HG02798 (cell line): Measurements from ENCODE around the gene ATP13A2.
"Not testable (repeated sequence)": the region's sequence is repeated elsewhere in the genome, so short reads cannot be mapped to it uniquely, and the experiment has no call there.

ENCODE experiments used
- ATAC-seq: cut with Tn5 transposase; IDR thresholded peaks from one replicate; pipeline ENCODE4 v1.9.1; 2021; ENCODE audit warnings: mild to moderate bottlenecking; ENCODE audit not compliant: unreplicated experiment, poor library complexity

The ATP13A2 gene

DNA sequence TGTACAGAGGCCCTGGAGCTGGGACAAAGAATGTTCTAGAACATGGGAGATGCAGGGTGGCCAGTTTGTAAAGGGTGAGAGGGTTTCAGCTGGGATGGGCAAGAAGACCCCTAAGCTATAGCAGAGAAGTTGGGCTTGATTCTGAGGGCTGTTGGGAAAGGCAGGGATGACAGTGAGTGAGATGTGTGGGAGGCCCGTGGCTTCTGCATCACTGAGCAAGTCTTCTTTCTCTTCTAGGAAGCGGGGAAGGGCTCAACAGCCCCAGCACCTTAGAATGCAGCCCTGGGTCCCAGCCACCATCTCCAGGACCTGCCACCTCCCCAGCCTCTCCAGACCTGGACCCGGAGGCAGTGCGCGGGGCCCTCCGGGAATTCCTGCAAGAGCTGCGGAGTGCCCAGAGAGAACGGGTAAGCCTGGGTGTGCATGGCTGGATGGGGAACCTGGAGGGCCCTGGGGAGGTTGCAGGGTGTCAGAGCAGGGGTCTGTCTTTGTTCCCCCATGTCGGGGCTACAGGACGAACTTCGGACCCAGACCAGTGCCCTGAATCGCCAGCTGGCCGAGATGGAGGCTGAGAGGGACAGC lies 46.2 kb downstream of the ATP13A2 start:
- ATAC-seq = no peak

DNA sequence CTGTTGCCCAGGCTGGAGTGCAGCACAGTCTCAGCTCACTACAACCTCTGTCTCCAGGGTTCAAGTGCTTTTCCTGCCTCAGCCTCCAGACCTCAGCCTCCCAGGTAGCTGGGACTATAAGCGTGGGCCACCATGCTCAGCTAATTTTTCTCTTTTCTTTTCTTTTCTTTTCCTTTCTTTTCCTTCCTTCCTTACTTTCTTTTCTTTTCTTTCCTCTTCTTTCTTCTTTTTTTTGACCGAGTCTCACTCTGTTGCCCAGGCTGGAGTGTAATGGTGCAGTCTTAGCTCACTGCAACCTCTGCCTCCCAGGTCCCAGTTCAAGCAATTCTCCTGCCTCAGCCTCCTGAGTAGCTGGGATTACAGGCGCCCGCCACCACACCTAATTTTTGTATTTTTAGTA lies 47.6 kb downstream of the ATP13A2 start:
- not testable (repeated sequence) for ATAC-seq

DNA sequence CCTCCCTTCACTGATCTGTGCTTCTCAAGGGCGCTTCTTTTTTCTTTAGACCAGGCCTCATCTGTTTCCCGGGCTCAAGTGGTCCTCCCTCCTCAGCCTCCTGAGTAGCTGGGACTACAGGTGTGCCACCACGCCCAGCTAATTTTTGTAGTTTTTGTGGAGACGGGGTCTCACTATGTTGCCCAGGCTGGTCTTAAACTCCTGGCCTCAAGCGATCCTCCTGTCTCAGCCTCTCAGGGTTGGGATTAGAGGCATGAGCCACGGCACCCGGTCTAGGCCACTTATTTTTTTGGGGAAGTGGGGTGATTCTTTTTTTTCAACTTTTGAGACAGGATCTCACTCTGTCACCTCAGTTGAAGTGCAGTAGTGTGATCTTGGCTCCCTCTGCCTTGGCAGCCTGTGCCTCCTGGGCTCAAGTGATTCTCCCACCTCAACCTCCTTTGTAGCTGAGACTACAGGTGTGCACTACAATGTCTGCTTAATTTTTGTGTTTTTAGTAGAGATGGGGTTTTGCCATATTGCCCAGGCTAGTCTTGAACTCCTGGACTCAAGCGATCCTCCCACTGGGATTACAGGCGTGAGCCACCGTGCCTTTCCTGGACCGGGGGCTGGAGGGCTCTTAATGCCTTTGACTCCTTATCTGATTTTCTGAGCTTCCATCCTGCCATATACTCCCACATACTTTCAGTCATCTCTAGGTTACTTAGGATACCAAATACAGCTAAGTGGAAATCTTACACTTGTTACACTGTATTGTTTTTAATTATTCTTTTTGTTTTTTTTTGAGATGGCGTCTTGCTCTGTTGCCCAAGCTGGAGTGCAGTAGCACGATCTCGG lies 50.2 kb downstream of the ATP13A2 start:
- ATAC-seq = no peak

GRCh38 chr1:16960560-16961296 lies 51.0 kb downstream of the ATP13A2 start:
- peak; percentile 83 for ATAC-seq

DNA sequence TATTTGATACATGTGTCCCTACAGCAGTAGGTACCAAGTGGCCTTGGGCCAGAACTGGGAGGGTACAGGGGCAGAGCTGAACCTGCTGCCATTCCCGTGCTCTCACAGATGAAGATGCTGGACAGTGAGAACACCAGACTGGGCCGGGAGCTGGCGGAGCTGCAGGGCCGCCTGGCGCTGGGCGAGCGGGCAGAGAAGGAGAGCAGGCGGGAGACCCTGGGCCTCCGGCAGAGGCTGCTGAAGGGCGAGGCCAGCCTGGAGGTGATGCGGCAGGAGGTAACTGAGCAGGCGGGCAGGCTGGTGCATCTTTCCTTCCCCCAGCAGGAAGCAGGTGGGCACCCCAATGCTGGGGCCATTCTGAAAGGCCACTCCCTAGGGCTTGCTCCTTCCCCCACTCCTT lies 53.3 kb downstream of the ATP13A2 start:
- ATAC-seq = no peak

DNA sequence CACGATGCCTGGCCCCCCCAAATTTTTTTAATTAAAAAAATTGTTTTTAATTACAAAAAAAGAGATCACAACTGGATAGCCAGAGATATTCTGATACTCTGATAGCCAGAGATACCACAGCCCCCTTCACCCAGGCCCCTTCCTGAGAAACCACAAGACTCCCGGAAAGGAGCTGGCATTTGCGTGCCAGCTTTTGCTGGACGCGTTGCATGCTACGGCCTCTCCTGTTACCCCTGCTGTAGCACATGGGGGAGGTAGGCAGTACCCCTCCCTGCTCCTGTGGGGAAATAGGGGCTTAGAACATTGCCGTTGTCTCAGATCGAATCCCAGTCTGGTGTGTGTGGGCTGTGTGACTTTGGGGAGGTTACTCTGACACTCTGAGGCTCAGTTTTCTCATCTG lies 54.0 kb downstream of the ATP13A2 start:
- no peak for ATAC-seq

DNA sequence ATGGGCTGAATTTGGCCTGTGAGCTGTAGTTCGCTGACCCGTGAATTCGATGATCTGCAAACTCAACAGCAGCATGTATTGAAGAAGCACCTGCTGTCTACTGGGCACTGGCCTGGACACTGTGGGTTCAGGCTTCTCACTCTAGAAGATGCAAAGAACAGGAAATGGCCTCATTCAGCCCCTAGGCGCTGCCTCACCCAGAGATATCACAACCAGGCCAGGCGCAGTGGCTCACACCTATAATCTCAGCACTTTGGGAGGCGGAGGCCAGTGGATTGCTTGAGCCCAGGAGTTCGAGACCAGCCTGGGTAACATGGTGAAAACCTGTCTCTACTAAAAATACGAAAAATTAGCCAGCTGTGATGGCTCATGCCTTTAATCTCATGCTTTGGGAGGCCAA lies 55.0 kb downstream of the ATP13A2 start:
- ATAC-seq = no peak

DNA sequence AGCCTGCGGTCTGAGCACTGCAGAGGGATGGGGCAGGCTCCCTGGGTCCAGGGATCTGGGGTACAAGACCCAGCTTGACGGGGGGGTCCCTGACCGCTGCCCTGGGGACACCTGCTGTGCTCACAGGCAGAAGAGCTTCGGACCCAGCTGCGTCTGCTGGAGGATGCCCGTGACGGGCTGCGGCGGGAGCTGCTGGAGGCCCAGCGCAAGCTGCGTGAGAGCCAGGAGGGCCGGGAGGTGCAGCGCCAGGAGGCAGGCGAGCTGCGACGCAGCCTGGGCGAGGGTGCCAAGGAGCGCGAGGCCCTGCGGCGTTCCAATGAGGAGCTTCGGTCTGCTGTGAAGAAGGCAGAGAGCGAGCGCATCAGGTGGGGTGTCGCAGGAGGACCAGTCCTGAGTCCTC lies 56.5 kb downstream of the ATP13A2 start:
- ATAC-seq = no peak

DNA sequence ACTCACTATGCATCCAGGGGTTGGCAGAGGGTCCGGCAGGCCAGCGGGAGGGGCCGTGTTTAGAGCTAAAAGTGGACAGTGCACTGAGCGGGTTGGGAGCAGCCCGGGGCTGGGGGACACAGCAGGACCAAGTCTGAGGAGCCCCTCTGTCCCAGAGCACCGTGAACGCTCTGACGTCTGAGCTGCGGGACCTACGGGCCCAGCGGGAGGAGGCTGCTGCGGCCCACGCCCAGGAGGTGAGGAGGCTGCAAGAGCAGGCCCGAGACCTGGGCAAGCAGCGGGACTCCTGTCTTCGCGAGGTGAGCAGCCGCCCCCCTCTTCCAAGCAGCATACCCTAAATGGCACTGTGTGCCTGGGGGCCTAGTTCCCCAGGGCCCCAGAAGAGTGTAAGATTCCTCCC lies 57.1 kb downstream of the ATP13A2 start:
- ATAC-seq = no peak

DNA sequence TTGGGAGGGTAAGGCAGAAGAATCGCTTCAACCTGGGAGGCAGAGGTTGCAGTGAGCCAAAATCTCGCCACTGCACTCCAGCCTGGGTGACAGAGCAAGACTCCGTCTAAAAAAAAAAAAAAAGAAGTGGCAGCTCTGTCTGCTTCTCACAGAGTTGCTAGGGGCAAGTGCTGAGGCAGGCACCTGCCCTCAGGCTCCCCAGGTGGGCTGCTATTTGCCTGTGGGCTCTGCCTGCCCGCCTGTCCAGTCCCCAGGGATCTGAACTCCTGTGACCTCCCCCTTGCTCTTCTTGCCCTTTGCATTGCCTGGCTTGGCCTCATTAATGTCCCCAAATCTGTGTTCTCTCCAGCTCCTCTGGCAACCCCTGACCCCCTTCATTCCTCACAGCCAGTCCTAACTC lies 59.4 kb downstream of the ATP13A2 start:
- ATAC-seq = not testable (repeated sequence)

DNA sequence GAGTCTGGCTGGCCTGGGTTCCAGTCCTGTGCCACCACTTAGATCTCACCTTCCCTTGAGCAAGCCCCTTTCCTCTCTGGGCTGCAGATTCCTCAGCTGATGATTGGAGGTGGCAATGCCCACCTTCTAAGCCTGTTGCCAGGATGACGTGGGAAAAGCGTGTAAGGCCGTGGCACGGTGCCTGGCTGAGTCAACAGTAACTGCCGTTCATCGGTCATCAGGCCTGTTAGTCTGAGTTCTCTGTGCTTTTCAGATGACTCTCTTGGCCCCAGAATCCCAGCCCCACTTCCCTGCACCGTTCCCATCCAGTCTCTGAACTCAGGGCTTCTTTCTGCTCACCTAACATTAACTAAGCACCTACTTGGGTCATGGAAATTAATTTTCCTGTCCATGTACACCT lies 62.7 kb downstream of the ATP13A2 start:
- ATAC-seq = not testable (repeated sequence)

- ATAC-seq = not testable (repeated sequence)
Observed at GRCh38 chr1:16948282-16948891, 63.3 kb downstream of the ATP13A2 start.

DNA sequence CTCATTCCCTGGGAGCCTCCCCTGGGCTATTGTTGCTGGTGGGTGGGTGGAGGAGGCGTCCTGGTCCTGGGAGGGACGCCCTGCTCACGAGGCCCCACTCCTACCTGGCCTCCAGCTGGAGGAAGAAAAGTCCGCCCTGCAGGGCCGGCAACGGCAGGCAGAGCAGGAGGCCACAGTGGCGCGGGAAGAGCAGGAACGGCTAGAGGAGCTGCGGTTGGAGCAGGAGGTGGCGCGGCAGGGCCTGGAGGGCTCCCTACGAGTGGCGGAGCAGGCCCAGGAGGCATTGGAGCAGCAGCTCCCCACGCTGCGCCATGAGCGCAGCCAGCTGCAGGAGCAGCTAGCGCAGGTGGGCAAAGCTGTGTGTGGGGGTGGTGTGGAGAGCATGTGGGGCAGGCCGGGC lies 65.1 kb downstream of the ATP13A2 start:
- ATAC-seq = no peak

- ATAC-seq = not testable (repeated sequence)
Observed at GRCh38 chr1:16946185-16946584, 65.5 kb downstream of the ATP13A2 start.

DNA sequence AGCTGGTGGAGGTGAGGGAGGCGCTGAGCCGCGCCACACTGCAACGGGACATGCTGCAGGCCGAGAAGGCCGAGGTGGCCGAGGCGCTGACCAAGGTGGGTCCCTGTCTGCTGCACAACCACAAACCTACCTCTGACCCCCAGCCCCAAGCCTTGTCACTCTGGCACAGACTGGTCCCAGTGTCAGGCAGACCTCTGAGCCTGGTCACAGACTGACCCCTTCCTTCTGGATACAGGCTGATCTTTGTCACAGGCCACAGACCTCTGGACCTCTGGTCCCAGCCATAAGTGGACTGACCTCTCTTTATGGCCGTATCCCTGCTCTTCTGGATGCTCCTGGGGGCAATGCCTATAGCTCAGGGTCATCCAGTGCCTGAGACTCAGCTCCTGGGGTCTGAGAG lies 66.2 kb downstream of the ATP13A2 start:
- ATAC-seq = not testable (repeated sequence)

DNA sequence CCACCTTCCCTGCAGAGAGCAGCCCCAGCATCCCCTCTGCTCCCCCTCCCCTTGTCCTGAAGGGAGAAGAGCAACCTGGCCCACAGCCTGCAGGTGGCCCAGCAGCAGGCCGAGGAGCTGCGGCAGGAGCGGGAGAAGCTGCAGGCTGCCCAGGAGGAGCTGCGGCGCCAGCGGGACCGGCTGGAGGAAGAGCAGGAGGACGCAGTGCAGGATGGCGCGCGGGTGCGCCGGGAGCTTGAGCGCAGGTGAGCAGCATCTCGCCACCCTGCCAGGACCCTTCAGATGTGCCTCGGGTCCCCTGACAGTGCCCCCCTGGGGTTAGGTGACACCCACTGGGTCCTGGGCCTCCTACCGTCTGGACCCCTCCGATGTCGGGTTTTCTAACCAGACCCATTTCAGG lies 67.7 kb downstream of the ATP13A2 start:
- no peak for ATAC-seq

DNA sequence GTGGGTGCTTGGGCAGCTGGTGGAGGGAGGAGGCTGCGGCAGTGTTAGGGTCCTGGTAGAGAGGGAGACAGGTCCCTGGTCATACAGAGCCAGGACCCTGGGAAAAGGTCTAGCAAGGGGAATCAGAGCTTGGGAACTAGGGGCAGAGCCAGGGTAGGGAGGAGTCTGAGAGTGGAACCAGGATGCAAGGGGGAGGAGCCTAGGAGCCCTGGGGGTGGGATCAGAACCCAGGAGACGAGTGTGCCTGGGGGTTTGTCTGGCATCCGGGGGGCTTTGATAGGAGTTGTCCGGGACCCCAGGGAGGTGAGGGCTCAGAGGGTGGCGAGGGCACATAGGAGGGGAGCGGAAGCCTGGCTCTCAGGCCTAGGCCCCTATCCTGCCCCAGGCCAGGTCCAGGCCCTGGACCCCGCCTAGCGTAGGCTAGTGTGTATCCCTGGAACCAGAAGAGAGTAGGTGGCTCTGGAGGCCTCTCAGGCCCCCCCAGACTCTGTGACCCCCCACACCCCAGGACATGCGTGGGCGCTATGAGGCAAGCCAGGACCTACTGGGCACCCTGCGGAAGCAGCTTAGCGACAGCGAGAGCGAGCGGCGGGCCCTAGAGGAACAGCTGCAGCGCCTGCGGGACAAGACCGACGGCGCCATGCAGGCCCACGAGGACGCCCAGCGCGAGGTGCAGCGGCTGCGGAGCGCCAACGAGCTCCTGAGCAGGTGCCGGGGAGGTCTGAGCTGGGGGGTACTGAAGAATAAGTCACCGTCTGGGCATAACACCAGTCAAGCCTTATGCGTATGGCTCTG lies 72.1 kb downstream of the ATP13A2 start:
- not testable (repeated sequence) for ATAC-seq

DNA sequence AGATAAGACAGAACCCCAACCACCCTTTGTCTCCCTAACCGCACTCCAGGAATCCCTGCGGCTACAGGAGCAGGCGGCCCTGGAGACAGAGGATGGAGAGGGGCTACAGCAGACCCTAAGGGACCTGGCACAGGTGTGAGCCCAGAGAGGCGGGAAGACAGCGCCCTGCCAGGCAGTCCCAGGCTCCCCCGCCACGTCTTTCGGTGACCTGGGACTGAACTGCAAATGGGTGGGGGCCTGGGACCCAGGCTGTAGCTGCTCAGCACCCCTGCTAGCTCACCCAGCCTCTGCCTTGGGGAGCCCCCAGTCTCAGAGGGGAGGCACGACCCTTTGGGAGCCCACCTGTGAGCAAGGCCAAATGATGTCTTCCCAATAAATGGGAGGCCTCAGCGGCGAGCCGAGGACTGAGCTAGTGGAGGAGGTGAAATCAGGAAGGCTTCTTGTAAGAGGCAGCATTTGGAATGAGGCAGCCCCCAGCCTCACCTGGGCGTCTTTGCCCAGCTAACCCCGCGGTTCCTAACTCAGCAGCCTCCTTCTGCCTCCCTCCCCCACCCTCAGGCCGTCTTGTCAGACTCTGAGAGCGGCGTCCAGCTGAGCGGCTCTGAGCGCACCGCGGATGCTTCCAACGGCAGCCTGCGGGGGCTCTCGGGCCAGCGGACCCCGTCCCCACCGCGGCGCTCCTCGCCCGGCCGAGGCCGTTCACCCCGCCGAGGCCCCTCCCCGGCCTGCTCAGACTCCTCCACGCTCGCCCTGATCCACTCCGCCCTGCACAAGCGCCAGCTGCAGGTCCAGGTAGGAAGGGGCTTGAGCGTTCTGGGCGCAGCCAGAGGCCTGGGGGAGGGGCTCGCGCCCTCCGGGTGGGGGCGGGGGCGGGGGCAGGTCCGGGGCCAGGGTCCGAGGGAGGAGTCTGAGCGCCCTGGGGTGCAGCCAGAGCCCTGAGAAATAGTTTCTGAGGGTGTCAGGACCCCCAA lies 73.1 kb downstream of the ATP13A2 start:
- no peak for ATAC-seq

- not testable (repeated sequence) for ATAC-seq
Observed at GRCh38 chr1:16936580-16936979, 75.1 kb downstream of the ATP13A2 start.
